Fibroblast of lung (primary cell): ENCODE results near the gene MXD1. TPM values are rescaled to one million over a fixed set of nuclear protein-coding genes. Genes with fewer than 3 reads are reported as not detected.

ENCODE experiments used
- DNase-seq, 2 donors: peaks; one replicate each; pipeline versions ENCODE4 v3.0.0 to v3.0.0-alpha.2; 2010; ENCODE audit warnings: low read depth in 2 of 2
- H2AFZ ChIP-seq: 2 replicates; pipeline ENCODE4 v1.5.1; 2012; ENCODE audit warnings: low read length, control low read depth, inconsistent platforms
- H3K27ac ChIP-seq: 2 replicates; pipeline ENCODE4 v1.5.1; 2011; ENCODE audit warnings: low read length, control low read depth; ENCODE audit not compliant: insufficient read depth
- H3K27me3 ChIP-seq: 2 replicates; pipeline ENCODE4 v1.5.1; 2011; ENCODE audit warnings: mild to moderate bottlenecking, low read length; ENCODE audit not compliant: control insufficient read depth, insufficient read depth
- H3K36me3 ChIP-seq: 2 replicates; pipeline ENCODE4 v1.5.1; 2011; ENCODE audit warnings: low read length; ENCODE audit not compliant: control insufficient read depth, insufficient read depth
- H3K4me1 ChIP-seq: 2 replicates; pipeline ENCODE4 v1.5.1; 2011; ENCODE audit warnings: low read length; ENCODE audit not compliant: control insufficient read depth, insufficient read depth; ENCODE audit errors: extremely low read depth
- H3K4me2 ChIP-seq: 2 replicates; pipeline ENCODE4 v1.5.1; 2011; ENCODE audit warnings: low read length, control low read depth; ENCODE audit not compliant: insufficient read depth; ENCODE audit errors: extremely low read depth
- H3K4me3 ChIP-seq, 4 experiments: fragments of 200-600 bp in 1 of 4; sonication (generic) in 1 of 4; replicated peaks in 1 of 4; 2 replicates each; pipeline ENCODE4 v1.5.1; 2011 to 2016; ENCODE audit warnings: low read length in 4 of 4, low read depth in 3 of 4, mild to moderate bottlenecking in 3 of 4, control low read depth in 2 of 4, inconsistent platforms in 1 of 4, mixed read lengths in 1 of 4; ENCODE audit not compliant: insufficient read depth in 1 of 4; ENCODE audit errors: control extremely low read depth in 1 of 4
- H3K79me2 ChIP-seq: 2 replicates; pipeline ENCODE4 v1.5.1; 2012; ENCODE audit warnings: mild to moderate bottlenecking, low read length, inconsistent platforms; ENCODE audit not compliant: control insufficient read depth, insufficient read depth
- H3K9ac ChIP-seq: 2 replicates; pipeline ENCODE4 v1.5.1; 2011; ENCODE audit warnings: mild to moderate bottlenecking, low read length, control low read depth; ENCODE audit not compliant: insufficient read depth
- H3K9me3 ChIP-seq: 2 replicates; pipeline ENCODE4 v1.5.1; 2012; ENCODE audit warnings: low read depth, low read length; ENCODE audit not compliant: control insufficient read depth, insufficient read depth
- H4K20me1 ChIP-seq: 2 replicates; pipeline ENCODE4 v1.5.1; 2011; ENCODE audit warnings: low read length; ENCODE audit not compliant: control insufficient read depth, insufficient read depth; ENCODE audit errors: extremely low read depth
- EZH2 ChIP-seq: IDR thresholded peaks from 2 replicates; pipeline ENCODE4 v1.5.1; 2012; ENCODE audit warnings: low read length, control low read depth, mild to moderate bottlenecking; ENCODE audit errors: missing control alignments
- polyA plus RNA-seq, 2 donors: library from polyadenylated mRNA; depleted of rRNA in 1 of 2; stranded (reverse) in 1 of 2; unstranded in 1 of 2; fragments of >200 nt; gene quantifications; 2 replicates each; pipeline ENCODE4 v1.2.1, GENCODE V29; 2011 to 2012; ENCODE audit warnings: missing spikeins in 1 of 2
- total RNA-seq: library from RNA; depleted of rRNA; stranded (reverse); fragments of >200 nt; gene quantifications from 2 replicates; pipeline ENCODE4 v1.2.1, GENCODE V29; 2014
- TF ChIP-seq, protein P1 (sequence below), 2 donors: IDR thresholded peaks in 1 of 2; conservative IDR thresholded peaks in 1 of 2; 1 replicate in 1 of 2; 2 replicates in 1 of 2; pipeline ENCODE4 v1.5.1; 2011 to 2012; ENCODE audit warnings: low read length in 2 of 2, control low read depth in 1 of 2, inconsistent platforms in 1 of 2, low read depth in 1 of 2, mild to moderate bottlenecking in 1 of 2

The MXD1 gene
- total and polyA plus RNA-seq, 2 donors (not counting 1 experiment from before 2014, with no cell fraction given) = 5.4 to 8.4 TPM

DNA sequence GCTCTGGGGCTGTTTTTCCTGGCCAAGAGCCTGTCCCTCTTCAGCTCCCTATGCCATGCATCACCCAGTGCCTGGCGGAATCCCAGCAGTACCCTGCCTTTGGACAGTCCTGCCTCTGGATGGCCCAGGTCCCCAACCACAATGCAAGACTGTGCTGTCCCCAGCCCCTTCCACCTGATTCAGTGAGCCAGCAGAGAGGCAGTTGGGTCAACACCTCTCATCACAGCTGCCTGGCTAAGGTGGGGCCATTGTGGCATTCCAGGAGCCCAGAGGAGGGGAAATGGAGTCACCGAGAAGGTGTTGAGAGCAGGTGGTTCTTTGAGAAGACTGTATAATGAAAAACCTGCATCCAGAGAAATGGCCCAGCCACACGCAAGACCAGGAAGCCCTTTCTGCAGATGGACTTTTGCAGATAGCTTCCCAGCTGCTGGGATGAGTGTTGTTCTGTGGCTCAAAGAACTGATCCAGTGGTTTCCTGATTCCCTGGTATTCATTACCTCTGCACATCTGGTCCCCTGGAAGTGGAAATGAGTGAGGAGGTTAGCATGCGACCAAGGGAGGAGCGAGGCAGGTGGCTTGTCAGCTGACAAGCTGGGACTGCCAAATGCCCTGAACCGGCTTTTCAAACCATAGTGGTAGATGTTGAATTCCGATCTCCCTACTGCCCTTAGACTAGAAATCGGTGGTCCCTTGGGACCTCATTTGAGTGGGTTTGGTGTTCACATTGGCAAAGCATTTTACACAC, 48.2 kb downstream of the MXD1 start:
- H3K9ac ChIP-seq = no peak overlapping the region
- no peak for DNase-seq
- H4K20me1 ChIP-seq = no peaks in the 10 kb centered on the region
- H3K36me3 ChIP-seq = no peaks in the 10 kb centered on the region
- no peaks in the 10 kb centered on the region for H3K4me1 ChIP-seq
- H3K27me3 ChIP-seq = peaks cover 17% of the 10 kb centered on the region
- H3K4me3 ChIP-seq = no peak overlapping the region
- no peaks in the 10 kb centered on the region for H3K79me2 ChIP-seq
- TF ChIP-seq EZH2 = no peak
- TF ChIP-seq, protein P1, sequence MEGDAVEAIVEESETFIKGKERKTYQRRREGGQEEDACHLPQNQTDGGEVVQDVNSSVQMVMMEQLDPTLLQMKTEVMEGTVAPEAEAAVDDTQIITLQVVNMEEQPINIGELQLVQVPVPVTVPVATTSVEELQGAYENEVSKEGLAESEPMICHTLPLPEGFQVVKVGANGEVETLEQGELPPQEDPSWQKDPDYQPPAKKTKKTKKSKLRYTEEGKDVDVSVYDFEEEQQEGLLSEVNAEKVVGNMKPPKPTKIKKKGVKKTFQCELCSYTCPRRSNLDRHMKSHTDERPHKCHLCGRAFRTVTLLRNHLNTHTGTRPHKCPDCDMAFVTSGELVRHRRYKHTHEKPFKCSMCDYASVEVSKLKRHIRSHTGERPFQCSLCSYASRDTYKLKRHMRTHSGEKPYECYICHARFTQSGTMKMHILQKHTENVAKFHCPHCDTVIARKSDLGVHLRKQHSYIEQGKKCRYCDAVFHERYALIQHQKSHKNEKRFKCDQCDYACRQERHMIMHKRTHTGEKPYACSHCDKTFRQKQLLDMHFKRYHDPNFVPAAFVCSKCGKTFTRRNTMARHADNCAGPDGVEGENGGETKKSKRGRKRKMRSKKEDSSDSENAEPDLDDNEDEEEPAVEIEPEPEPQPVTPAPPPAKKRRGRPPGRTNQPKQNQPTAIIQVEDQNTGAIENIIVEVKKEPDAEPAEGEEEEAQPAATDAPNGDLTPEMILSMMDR (conservative IDR thresholded peaks at IDR 0.05 in 1 of 2, IDR thresholded peaks at IDR 0.05 in 1 of 2; ENCODE audit: low read depth in 1 of 2, low read length in 2 of 2) = no peak
- H3K27ac ChIP-seq = no peak overlapping the region
- no peak overlapping the region for H2AFZ ChIP-seq
- H3K9me3 ChIP-seq = no peaks in the 10 kb centered on the region
- no peak overlapping the region for H3K4me2 ChIP-seq

GRCh38 chr2:69964353-69964841, 49.5 kb downstream of the MXD1 start:
- TF ChIP-seq, protein P1 (conservative IDR thresholded peaks at IDR 0.05 in 1 of 2, IDR thresholded peaks at IDR 0.05 in 1 of 2; ENCODE audit: low read depth in 1 of 2, low read length in 2 of 2) = no peak
- TF ChIP-seq EZH2 = no peak
- Histone ChIP-seq H3K79me2 (no peaks in the 10 kb centered on the region), H3K4me3 (no peak overlapping the region), H3K36me3 (no peaks in the 10 kb centered on the region), H3K27ac (no peak overlapping the region), H3K27me3 (peaks cover 12% of the 10 kb centered on the region), H3K9me3 (no peaks in the 10 kb centered on the region), H3K9ac (no peak overlapping the region), H3K4me1 (no peaks in the 10 kb centered on the region), H4K20me1 (no peaks in the 10 kb centered on the region), H3K4me2 (no peak overlapping the region), H2AFZ (no peak overlapping the region)
- no peak for DNase-seq

GRCh38 chr2:69965756-69966445, 51.0 kb downstream of the MXD1 start:
- H3K27ac ChIP-seq = no peak overlapping the region
- no peak overlapping the region for H3K4me3 ChIP-seq
- DNase-seq = no peak
- H3K27me3 ChIP-seq = peaks cover 8% of the 10 kb centered on the region
- no peaks in the 10 kb centered on the region for H3K9me3 ChIP-seq
- H3K4me1 ChIP-seq = no peaks in the 10 kb centered on the region
- no peaks in the 10 kb centered on the region for H4K20me1 ChIP-seq
- TF ChIP-seq, protein P1 (conservative IDR thresholded peaks at IDR 0.05 in 1 of 2, IDR thresholded peaks at IDR 0.05 in 1 of 2; ENCODE audit: low read depth in 1 of 2, low read length in 2 of 2) = no peak
- TF ChIP-seq EZH2 = no peak
- no peak overlapping the region for H2AFZ ChIP-seq
- H3K9ac ChIP-seq = no peak overlapping the region
- no peak overlapping the region for H3K4me2 ChIP-seq
- no peaks in the 10 kb centered on the region for H3K79me2 ChIP-seq
- H3K36me3 ChIP-seq = no peaks in the 10 kb centered on the region
